Rectal smooth muscle tissue (tissue), 1 donor: Measurements from ENCODE around the gene CARM1.

Experiments
- H3K27ac ChIP-seq: one replicate; pipeline ENCODE4 v1.7.0; 2013; ENCODE audit warnings: low read depth, low read length, inconsistent platforms
- H3K27me3 ChIP-seq: one replicate; pipeline ENCODE4 v1.7.0; 2013; ENCODE audit warnings: low read length; ENCODE audit not compliant: control insufficient read depth, insufficient read depth
- H3K36me3 ChIP-seq: one replicate; pipeline ENCODE4 v1.7.0; 2013; ENCODE audit warnings: low read length; ENCODE audit not compliant: control insufficient read depth, insufficient read depth
- H3K4me1 ChIP-seq: one replicate; pipeline ENCODE4 v1.7.0; 2013; ENCODE audit warnings: low read length; ENCODE audit not compliant: control insufficient read depth, insufficient read depth
- H3K4me3 ChIP-seq: one replicate; pipeline ENCODE4 v1.7.0; 2013; ENCODE audit warnings: low read length
- H3K9ac ChIP-seq: one replicate; pipeline ENCODE4 v1.7.0; 2013; ENCODE audit warnings: low read length

CARM1 gene

DNA sequence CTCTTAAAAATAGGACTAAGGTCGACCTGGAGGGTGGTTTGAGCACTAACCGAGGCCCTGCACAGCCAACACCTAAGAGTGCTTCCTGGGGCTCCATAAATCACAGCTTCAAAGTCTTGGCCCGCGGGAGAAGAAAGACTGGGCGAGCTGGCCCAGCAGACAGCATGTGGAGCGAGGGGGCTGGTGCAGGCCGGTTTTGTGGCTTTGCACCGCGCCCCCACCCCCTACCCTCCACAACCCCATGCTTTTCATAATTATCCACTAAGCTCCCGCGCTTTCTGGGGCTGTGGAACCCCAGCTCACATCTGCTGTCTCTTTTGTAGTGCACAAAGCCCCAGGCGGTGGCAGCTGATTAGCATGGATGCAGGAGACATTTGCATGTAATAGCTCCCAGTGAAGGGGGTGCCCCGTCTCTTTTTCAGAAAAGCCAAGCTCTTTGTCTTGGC is 17.1 kb downstream of the CARM1 start:
- Histone ChIP-seq H3K4me3 (no peak overlapping the region), H3K27me3 (no peaks in the 10 kb centered on the region), H3K36me3 (no peaks in the 10 kb centered on the region), H3K9ac (no peak overlapping the region), H3K4me1 (peaks cover 32% of the 10 kb centered on the region), H3K27ac (peak overlapping the region; percentile 24)

DNA sequence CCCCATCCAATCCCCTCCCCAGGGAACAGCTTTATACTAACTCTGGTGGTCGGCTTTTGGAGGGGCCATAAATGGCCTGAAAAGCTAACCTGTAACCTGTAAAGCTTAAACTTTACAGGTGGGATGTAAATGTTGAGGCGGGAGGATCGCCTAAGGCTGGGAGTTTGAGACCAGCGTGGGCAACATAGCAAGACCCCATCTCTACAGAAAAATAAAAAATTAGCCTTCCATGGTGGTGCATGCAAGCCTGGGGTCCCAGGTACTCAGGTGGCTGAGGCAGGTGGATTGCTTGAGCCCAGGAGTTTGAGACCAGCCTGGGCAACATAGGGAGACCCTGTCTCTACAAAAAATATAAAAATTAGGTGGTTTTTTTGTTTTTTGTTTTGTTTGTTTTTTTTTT is 18.5 kb downstream of the CARM1 start:
- Histone ChIP-seq H3K36me3 (no peaks in the 10 kb centered on the region), H3K4me1 (peaks cover 28% of the 10 kb centered on the region), H3K4me3 (no peak overlapping the region), H3K27ac (no peak overlapping the region), H3K9ac (no peak overlapping the region), H3K27me3 (no peaks in the 10 kb centered on the region)

DNA sequence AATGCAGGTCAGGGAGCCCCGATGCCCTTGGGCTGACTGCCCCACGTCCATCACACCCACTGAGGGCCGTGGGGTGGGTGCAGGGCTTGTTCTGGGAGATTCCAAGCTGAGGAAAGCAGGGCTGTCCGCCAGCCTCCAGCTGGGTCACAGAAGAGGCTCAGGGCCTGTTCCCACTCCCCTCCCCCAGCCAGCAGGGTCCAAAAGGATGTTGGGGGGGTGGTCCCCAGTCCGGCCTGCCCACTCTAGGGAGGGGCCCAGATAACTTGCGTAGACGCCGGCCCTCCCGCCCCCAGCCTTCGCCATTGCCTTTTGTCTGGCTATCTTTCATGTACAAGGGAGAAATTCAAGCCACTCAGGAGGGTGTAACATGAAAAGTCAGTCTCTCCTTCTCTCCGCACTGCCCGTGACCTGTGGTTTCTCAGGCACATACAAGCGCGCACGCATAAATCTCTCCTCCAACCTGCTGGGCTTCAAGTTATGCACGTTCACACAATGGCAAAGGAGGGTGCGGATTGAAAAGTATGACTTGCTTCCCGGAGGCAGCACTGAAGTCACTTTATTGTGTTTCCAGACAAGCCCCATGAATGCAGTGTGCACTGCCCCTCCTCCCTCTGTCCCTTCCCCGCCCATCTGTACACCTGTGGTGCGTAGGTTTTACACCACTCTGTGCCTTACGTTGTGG is 20.2 kb downstream of the CARM1 start:
- peak overlapping the region; percentile 19 for H3K4me3 ChIP-seq
- H3K4me1 ChIP-seq: peaks cover 21% of the 10 kb centered on the region
- H3K9ac ChIP-seq: no peak overlapping the region

DNA sequence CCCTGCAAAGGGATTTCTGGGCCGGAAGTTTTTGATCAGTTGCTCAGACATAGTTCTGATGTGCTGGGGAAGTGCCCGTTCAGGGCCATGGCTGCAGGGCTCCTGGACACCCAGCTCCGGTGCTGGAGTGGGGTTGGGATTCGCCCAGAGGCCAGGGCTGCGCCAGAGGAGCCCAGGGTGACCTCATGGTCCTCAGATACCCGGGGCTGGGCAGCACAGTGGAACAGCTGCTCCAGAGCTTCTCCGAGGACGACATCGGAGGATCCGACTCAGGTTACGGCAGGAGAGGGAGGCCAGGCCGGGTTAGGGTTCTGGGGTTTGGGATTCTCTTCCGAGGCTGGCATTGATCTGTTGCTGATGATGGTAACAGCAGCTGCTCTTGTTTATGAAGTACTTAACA is 20.9 kb downstream of the CARM1 start:
- Histone ChIP-seq H3K27ac (peak overlapping the region; percentile 63), H3K36me3 (no peaks in the 10 kb centered on the region), H3K9ac (no peak overlapping the region), H3K27me3 (no peaks in the 10 kb centered on the region), H3K4me1 (peaks cover 27% of the 10 kb centered on the region), H3K4me3 (no peak overlapping the region)

More for the DNA sequence above, 20.2 kb downstream of the CARM1 start:
- Histone ChIP-seq H3K27ac (peak overlapping the region; percentile 63), H3K27me3 (no peaks in the 10 kb centered on the region), H3K36me3 (no peaks in the 10 kb centered on the region)

DNA sequence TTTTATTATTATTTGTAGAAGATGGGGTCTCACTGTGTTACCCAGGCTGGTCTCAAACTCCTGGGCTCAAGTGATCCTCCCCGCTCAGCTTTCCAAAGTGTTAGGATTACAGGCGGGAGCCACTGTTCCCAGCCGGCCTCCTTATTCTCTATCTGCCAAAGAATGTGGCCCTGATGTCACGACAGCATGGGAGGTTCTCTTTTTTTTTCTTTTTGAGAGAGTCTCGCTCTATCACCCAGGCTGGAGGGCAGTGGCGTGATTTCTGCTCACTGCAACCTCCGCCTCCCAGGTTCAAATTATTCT is 23.5 kb downstream of the CARM1 start:
- H3K36me3 ChIP-seq: no peaks in the 10 kb centered on the region
- no peak overlapping the region for H3K27ac ChIP-seq
- H3K4me1 ChIP-seq: peaks cover 26% of the 10 kb centered on the region
- no peak overlapping the region for H3K9ac ChIP-seq
- H3K4me3 ChIP-seq: no peak overlapping the region
- no peaks in the 10 kb centered on the region for H3K27me3 ChIP-seq

DNA sequence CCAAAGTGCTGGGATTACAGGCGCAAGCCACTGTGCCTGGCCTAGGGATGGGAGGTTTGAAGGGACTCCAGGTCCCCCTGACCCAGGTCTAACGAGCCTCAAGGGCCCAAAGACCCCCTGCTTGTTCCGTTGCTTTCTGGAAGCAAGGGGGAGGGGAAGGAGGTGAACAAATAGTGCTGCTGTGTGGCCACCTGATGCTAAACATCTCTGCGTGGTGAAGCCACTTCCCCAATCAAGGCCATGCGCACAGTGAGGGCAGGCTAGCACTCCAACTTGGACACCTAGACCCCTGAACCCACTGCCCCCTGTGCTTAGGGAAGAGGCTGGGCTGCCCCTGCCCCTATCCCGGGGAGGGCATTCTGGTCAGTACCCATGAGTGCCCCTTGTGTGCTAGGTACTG is 24.0 kb downstream of the CARM1 start:
- Histone ChIP-seq H3K4me3 (no peak overlapping the region), H3K9ac (no peak overlapping the region), H3K27me3 (no peaks in the 10 kb centered on the region), H3K4me1 (peaks cover 28% of the 10 kb centered on the region), H3K27ac (no peak overlapping the region), H3K36me3 (no peaks in the 10 kb centered on the region)

DNA sequence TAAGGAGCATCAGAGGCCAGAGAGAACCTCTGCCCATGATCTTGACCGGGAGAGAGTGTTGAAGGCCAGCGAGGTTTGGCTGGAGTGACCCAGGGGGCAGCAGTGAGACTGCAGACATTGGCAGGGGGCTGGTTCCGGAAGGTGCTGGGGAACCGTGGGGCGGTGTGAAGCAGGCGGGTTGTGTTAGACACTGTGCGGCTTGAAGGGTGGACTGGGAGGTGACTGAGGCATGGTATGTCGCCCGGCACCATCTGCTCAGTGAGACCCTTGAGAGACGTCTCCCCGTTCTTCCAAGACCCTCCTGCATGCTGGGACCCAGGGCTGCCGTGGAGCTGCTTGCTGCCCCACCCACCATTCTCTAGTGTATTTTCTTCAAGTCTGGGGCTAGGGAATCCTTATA is 24.6 kb downstream of the CARM1 start:
- no peak overlapping the region for H3K9ac ChIP-seq
- H3K27me3 ChIP-seq: no peaks in the 10 kb centered on the region
- no peak overlapping the region for H3K4me3 ChIP-seq
- no peak overlapping the region for H3K27ac ChIP-seq
- H3K36me3 ChIP-seq: no peaks in the 10 kb centered on the region
- H3K4me1 ChIP-seq: peaks cover 28% of the 10 kb centered on the region

DNA sequence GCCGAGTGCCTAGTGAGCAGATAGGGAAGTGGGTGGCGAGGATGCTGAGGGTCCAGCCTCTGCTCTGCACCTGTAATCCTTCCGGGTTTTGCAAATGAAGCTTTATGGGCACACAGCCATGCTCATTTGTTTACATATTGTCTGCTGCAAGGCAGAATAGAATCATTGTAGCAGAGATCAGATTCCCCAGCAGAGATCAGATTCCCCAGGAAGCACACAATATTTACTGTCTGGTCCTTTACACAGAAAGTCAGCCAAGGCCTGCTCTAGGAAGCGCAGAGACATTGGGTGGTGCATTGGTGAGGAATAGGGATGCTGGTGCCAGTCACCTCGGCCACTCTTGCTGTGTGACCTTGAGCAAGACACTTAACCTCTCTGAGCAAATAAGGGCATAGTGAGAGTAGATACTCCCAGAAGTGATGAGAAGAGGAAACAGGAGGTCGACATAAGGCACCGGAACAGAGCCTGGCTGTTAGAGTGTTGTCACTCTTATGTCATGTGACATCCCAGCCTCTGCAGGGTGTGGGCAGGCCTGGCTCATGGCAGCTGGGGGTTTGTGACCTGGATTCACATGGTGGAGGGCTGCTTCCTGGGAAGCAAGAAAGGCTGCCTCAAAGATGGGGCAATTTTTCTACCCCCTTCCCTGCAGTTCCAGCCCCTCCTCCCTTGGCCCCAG is 25.6 kb downstream of the CARM1 start:
- Histone ChIP-seq H3K4me3 (no peak overlapping the region), H3K4me1 (peaks cover 18% of the 10 kb centered on the region), H3K36me3 (no peaks in the 10 kb centered on the region), H3K27ac (no peak overlapping the region), H3K27me3 (no peaks in the 10 kb centered on the region), H3K9ac (no peak overlapping the region)

DNA sequence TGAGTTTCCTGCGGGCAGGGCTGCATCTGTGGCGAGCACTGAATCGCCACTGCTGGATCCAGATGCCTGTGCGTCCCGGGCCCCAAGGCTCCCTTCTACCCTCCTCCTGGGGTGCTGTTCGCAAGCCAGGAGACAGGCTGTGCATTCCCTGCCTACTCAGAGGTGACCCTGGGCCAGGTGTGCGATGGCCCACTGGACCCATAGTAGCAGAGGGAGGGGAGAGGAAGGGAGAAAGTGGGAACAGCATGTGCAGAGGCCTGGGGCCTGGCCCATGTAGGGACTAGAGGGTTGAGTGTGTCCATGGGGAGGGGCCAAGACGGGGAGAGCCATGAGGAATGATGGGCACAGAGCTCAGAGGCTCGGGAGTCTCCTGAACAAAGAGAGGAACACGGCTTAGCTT is 27.3 kb downstream of the CARM1 start:
- Histone ChIP-seq H3K27ac (no peak overlapping the region), H3K4me1 (peaks cover 15% of the 10 kb centered on the region), H3K4me3 (no peak overlapping the region), H3K9ac (no peak overlapping the region), H3K36me3 (no peaks in the 10 kb centered on the region), H3K27me3 (no peaks in the 10 kb centered on the region)

DNA sequence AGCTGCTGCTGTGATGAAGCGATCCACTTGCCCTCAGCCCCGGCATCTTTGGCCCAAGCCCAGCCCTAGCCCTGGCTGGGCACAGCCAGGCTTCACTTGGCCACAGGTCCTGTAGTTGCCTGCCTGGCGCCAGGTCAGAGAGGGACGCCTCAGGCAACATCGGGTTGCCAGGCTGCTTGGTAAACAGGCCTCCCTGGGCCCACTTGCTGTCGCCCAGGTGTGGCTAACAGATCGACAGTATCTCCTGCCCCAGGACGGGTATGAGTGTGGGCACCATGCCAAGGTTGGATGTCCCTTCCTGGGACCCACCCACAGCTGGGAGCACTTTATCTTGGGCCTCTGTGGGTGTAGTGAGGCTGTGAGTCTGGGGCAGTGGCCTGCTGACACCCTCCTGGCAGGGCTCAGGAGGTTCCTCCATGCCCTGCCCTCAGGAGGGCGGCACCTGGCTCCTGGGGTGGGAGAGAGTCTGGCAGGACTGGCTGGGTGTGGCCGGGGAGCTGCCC is 27.8 kb downstream of the CARM1 start:
- H3K9ac ChIP-seq: no peak overlapping the region
- H3K4me3 ChIP-seq: no peak overlapping the region
- H3K27ac ChIP-seq: peak overlapping the region; percentile 28

DNA sequence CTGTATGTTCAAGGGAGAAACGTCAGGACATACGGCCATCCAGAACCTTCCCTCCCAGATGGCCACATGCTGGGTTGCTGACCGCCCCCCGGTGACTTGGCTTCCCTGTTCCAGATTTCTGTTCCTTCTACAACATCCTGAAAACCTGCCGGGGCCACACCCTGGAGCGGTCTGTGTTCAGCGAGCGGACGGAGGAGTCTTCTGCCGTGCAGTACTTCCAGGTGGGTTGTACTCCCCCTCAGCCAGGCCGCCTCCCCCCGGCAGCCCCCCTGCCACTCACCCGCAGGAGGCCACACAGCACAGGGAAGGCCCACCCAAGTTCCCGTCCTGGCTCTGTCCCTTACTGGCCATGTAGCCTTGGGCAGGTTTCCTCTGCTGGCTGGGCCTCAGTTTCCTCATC is 36.6 kb downstream of the CARM1 start:
- Histone ChIP-seq H3K4me3 (no peak overlapping the region), H3K27ac (no peak overlapping the region), H3K9ac (no peak overlapping the region), H3K4me1 (no peaks in the 10 kb centered on the region), H3K36me3 (peaks cover 27% of the 10 kb centered on the region), H3K27me3 (no peaks in the 10 kb centered on the region)

More for the DNA sequence above, 27.8 kb downstream of the CARM1 start:
- Histone ChIP-seq H3K36me3 (no peaks in the 10 kb centered on the region), H3K4me1 (peaks cover 15% of the 10 kb centered on the region), H3K27me3 (no peaks in the 10 kb centered on the region)

DNA sequence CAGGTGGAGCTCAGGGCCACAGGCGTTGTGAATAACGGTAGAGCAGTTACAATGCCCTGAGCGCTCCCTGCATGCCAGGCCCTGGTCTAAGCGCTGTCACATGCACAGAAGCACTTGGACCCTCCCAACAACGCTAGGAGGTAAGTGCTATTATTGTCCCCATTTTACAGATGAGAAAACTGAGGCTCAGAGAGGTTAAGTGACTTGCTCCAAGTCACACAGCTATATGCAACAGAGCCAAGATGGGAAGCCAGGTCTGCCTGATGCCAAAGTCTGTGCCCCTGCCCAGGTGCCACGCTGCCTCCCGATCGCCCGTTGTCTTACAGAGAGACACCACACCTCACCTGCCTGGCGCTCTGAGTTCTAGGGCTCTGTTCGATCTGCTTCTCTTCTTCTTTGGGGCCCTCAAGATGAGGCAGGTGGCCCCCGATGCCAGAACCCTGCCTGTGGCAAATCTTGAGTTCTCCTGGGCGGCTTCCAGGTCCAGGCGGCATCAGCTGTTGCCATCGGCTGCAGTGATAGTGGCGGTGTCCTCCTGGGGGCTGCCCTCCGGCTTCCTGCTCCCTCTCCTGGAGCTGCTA is 37.1 kb downstream of the CARM1 start:
- no peaks in the 10 kb centered on the region for H3K4me1 ChIP-seq
- peaks cover 27% of the 10 kb centered on the region for H3K36me3 ChIP-seq
- no peak overlapping the region for H3K4me3 ChIP-seq
- H3K27ac ChIP-seq: no peak overlapping the region
- no peak overlapping the region for H3K9ac ChIP-seq
- H3K27me3 ChIP-seq: no peaks in the 10 kb centered on the region
